Nephron (organoid): ENCODE measurements around the gene ZNF682.
"Not testable (repeated sequence)": the region's sequence is repeated elsewhere in the genome, so short reads cannot be mapped to it uniquely, and the experiment has no call there.

Source experiments
- H3K27ac Mint-ChIP-seq, 3 experiments: 2 replicates each; pipeline ENCODE4 v1.8.0; 2020; ENCODE audit warnings: mixed read lengths in 3 of 3, mild to moderate bottlenecking in 2 of 3, moderate library complexity in 1 of 3
- H3K27me3 Mint-ChIP-seq: 2 replicates; pipeline ENCODE4 v1.8.0; 2021; ENCODE audit warnings: low read depth, mild to moderate bottlenecking, moderate library complexity, mixed read lengths
- H3K36me3 Mint-ChIP-seq: 2 replicates; pipeline ENCODE4 v1.8.0; 2020; ENCODE audit warnings: low read depth, mixed read lengths
- H3K4me1 Mint-ChIP-seq: 2 replicates; pipeline ENCODE4 v1.8.0; 2020; ENCODE audit warnings: mixed read lengths
- H3K4me3 Mint-ChIP-seq, 3 experiments: 2 replicates each; pipeline ENCODE4 v1.8.0; 2020; ENCODE audit warnings: mild to moderate bottlenecking in 3 of 3, mixed read lengths in 3 of 3, moderate library complexity in 2 of 3
- H3K9me3 Mint-ChIP-seq: 2 replicates; pipeline ENCODE4 v1.8.0; 2020; ENCODE audit warnings: mixed read lengths
- TF ChIP-seq, protein P1 (sequence below), 3 experiments: fragments of 200-600 bp; sonication (generic); IDR thresholded peaks; one replicate each; pipeline ENCODE4 v1.5.0; 2021; ENCODE audit warnings: antibody characterized with exemption in 3 of 3; ENCODE audit not compliant: unreplicated experiment in 3 of 3

ZNF682 gene

DNA sequence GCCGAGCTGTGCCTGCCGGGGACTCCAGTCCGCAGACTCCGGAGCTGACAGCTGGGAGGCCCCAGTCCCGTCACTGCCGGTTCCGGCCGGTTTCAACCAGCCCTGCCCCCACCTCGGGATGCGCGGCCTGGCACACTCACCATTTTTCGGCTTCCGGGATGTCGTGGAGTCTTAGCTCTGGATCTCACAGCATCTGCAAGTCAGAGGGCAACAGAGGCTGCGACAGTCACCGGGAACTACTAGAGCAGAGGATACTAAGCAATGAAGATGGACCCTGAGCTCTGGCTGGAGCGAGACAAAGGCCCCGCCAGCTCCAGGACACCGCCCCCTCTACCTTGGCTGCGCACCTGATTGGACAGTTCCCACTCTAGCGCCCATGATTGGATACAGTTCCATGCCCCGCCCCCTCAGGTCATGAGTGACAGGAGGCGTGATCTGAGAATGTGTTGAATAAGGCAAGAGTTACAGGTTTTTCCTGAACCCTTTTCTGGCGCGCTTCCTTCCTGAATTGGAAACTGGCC is at the start of gene ZNF682:
Gene ZNF682, minus strand, starts transcription at position 303 of the 521 bp plus-strand sequence. Its CDS starts 160 bp downstream, at position 143.
- H3K9me3 Mint-ChIP-seq = peaks cover 5% of the 10 kb centered on the region
- H3K27me3 Mint-ChIP-seq = peaks cover 6% of the 10 kb centered on the region
- H3K4me3 Mint-ChIP-seq = peak within 1 kb of the TSS; percentile 95 to 98 (median 96)
- H3K27ac Mint-ChIP-seq = peak within 1 kb of the TSS; percentile 89 to 97 (median 95)
- TF ChIP-seq, protein P1, sequence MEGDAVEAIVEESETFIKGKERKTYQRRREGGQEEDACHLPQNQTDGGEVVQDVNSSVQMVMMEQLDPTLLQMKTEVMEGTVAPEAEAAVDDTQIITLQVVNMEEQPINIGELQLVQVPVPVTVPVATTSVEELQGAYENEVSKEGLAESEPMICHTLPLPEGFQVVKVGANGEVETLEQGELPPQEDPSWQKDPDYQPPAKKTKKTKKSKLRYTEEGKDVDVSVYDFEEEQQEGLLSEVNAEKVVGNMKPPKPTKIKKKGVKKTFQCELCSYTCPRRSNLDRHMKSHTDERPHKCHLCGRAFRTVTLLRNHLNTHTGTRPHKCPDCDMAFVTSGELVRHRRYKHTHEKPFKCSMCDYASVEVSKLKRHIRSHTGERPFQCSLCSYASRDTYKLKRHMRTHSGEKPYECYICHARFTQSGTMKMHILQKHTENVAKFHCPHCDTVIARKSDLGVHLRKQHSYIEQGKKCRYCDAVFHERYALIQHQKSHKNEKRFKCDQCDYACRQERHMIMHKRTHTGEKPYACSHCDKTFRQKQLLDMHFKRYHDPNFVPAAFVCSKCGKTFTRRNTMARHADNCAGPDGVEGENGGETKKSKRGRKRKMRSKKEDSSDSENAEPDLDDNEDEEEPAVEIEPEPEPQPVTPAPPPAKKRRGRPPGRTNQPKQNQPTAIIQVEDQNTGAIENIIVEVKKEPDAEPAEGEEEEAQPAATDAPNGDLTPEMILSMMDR (IDR thresholded peaks at IDR 0.05; ENCODE audit: unreplicated experiment in 3 of 3) = no peak
- H3K4me1 Mint-ChIP-seq = peaks cover 22% of the 10 kb centered on the region
- H3K36me3 Mint-ChIP-seq = peaks cover 25% of the 10 kb centered on the region

- not testable (repeated sequence) for H3K4me3 Mint-ChIP-seq, H3K4me1 Mint-ChIP-seq, H3K27me3 Mint-ChIP-seq
- H3K27ac Mint-ChIP-seq = peak overlapping the region in 1 of 3 experiments; percentile 81
- H3K36me3 Mint-ChIP-seq = peaks cover 73% of the 10 kb centered on the region
- peaks cover 48% of the 10 kb centered on the region for H3K9me3 Mint-ChIP-seq
Observed at GRCh38 chr19:20082876-20083275, 43.6 kb upstream of the ZNF682 start.

DNA sequence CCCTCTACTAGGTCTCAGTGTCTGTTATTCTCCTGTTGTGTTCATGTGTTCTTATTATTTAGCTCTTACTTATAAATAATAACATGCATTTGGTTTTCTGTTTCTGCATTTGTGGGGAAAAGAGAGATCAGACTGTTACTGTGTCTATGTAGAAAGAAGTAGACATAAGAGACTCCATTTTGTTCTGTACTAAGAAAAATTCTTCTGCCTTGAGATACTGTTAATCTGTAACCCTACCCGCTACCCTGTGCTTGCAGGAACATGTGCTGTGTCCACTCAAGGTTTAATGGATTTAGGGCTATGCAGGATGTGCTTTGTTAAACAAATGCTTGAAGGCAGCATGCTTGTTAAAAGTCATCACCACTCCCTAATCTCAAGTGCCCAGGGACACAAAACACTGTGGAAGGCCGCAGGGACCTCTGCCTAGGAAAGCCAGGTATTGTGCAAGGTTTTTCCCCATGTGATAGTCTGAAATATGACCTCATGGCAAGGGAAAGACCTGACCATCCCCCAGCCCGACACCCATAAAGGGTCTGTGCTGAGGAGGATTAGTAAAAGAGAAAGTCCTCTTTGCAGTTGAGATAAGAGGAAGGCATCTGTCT is 43.0 kb upstream of the ZNF682 start:
- H3K4me1 Mint-ChIP-seq = peaks cover 15% of the 10 kb centered on the region
- peak overlapping the region in 2 of 3 experiments; percentile 18 to 38 for H3K4me3 Mint-ChIP-seq
- peaks cover 45% of the 10 kb centered on the region for H3K9me3 Mint-ChIP-seq
- peak overlapping the region in 1 of 3 experiments; percentile 81 for H3K27ac Mint-ChIP-seq
- peaks cover 68% of the 10 kb centered on the region for H3K36me3 Mint-ChIP-seq
- not testable (repeated sequence) for H3K27me3 Mint-ChIP-seq

DNA sequence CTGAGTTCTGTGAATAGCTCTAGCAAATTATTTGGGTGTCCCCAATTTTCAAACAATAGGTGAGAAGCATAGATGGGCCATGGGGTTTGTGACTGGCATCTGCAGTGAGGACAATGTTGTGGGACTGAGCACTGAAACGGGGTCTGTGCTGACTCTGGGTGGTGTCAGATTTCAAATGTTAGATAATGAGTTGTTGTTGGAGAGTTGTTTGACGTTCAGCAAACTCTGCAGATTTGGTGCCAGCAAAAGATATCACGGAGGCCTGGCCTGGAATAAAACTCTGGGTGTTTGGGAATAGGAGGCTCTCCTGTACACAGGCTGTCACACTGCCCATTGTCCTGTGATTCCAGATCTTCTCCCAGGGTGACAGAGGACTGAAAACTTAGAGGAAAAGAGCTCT is 41.4 kb upstream of the ZNF682 start:
- Mint-ChIP-seq H3K36me3 (peaks cover 61% of the 10 kb centered on the region), H3K4me1 (peaks cover 15% of the 10 kb centered on the region), H3K9me3 (peaks cover 40% of the 10 kb centered on the region), H3K27me3 (no peaks in the 10 kb centered on the region), H3K4me3 (peak overlapping the region; percentile 47 to 72 (median 59)), H3K27ac (no peak overlapping the region)
- TF ChIP-seq, protein P1 (IDR thresholded peaks at IDR 0.05; ENCODE audit: unreplicated experiment in 3 of 3) = no peak

DNA sequence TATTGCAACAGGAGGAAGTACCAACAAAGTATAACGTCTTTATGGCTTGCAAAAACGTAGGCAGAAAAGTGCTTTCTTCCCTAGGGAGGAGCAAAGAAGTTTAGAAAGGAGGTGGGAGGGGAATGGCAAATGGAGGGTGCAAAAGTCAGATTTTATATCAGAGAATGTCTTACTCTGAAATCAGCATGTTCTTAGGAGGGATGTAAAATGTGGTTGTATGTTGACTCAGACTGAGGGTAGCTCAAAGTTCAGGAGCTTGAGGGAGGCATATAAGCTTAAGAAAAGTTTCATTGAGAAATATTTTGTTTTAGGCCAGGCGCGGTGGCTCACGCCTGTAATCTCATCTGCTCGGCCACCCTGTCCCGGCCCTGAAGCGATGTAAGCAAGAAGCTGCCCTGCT is 40.2 kb upstream of the ZNF682 start:
- Mint-ChIP-seq H3K9me3 (peaks cover 40% of the 10 kb centered on the region), H3K4me3 (peak overlapping the region; percentile 69 to 93 (median 93)), H3K27ac (no peak overlapping the region), H3K4me1 (peaks cover 15% of the 10 kb centered on the region), H3K36me3 (peaks cover 51% of the 10 kb centered on the region), H3K27me3 (no peaks in the 10 kb centered on the region)
- TF ChIP-seq, protein P1 (IDR thresholded peaks at IDR 0.05; ENCODE audit: unreplicated experiment in 3 of 3) = no peak

DNA sequence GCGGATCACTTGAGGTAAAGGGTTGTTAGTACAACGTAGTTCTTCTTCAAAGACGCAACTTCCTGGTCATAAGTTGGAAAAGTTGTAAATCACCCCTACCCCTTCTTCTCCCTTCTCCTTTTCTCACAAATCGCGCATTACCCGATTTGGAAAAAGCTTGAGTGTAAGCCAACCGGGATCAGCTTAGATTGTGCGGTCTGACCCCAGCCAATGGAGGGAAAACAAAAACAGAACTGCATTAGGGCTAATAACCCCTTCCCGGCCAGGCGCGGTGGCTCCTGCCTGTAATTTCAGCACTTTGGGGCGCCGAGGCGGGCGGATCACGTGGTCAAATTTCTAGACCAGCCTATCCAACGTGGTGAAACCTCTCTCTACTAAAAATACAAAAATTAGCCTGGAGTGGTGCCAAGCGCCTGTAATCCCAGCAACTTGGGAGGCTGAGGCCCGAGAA is 39.3 kb upstream of the ZNF682 start:
- TF ChIP-seq, protein P1 (IDR thresholded peaks at IDR 0.05; ENCODE audit: unreplicated experiment in 3 of 3) = no peak

More for the DNA sequence above, 39.3 kb upstream of the ZNF682 start:
- Mint-ChIP-seq H3K36me3 (peaks cover 43% of the 10 kb centered on the region), H3K4me3 (peak overlapping the region; percentile 92 to 93 (median 93)), H3K27me3 (no peaks in the 10 kb centered on the region), H3K9me3 (peaks cover 38% of the 10 kb centered on the region), H3K27ac (peak overlapping the region; percentile 56 to 95 (median 92)), H3K4me1 (peaks cover 15% of the 10 kb centered on the region)
